Inflammatory macrophage treated with lipopolysaccharide for 4 hours (primary cell): ENCODE results near the gene FAM236D.
"Not testable (repeated sequence)": the region's sequence is repeated elsewhere in the genome, so short reads cannot be mapped to it uniquely, and the experiment has no call there.

Experiments used
- DNase-seq: peaks from one replicate; pipeline ENCODE4 v3.0.0-alpha.2; 2020

Gene FAM236D

GRCh38 chrX:72808110-72808509 lies at the start of gene FAM236D:
FAM236D (minus strand) TSS chrX:72808210; CDS start chrX:72808110, 100 bp downstream.
- DNase-seq = not testable (repeated sequence)

- DNase-seq = not testable (repeated sequence)
Observed at GRCh38 chrX:72837532-72837931, 29.5 kb upstream of the FAM236D start.

- DNase-seq = not testable (repeated sequence)
Observed at GRCh38 chrX:72830701-72831100, 22.7 kb upstream of the FAM236D start.

- DNase-seq = not testable (repeated sequence)
Observed at GRCh38 chrX:72790390-72790789, 17.6 kb downstream of the FAM236D start.

- not testable (repeated sequence) for DNase-seq
Observed at GRCh38 chrX:72788142-72788541, 19.9 kb downstream of the FAM236D start.

GRCh38 chrX:72783964-72784363 lies 24.0 kb downstream of the FAM236D start:
- not testable (repeated sequence) for DNase-seq

GRCh38 chrX:72783365-72783936 lies 24.6 kb downstream of the FAM236D start:
- not testable (repeated sequence) for DNase-seq

- DNase-seq = not testable (repeated sequence)
Observed at GRCh38 chrX:72782560-72782959, 25.4 kb downstream of the FAM236D start, which contains the start of gene FAM236B. FAM236B (minus strand) TSS chrX:72782660; CDS start chrX:72782560, 100 bp downstream.

GRCh38 chrX:72778146-72778545 lies 29.9 kb downstream of the FAM236D start:
- not testable (repeated sequence) for DNase-seq

GRCh38 chrX:72777467-72777790 lies 30.6 kb downstream of the FAM236D start:
- DNase-seq = not testable (repeated sequence)

GRCh38 chrX:72776653-72777466 lies 31.1 kb downstream of the FAM236D start, which contains the start of gene DMRTC1B:
DMRTC1B (plus strand) TSS chrX:72776890; CDS start chrX:72845136, 68,246 bp downstream.
- not testable (repeated sequence) for DNase-seq

- DNase-seq = not testable (repeated sequence)
Observed at GRCh38 chrX:72760454-72760853, 47.6 kb downstream of the FAM236D start.
